Activated B cell treated with CpG ODN at 0.5 μM for 24 hours (primary cell): ENCODE measurements around the gene ITGA6. TPM values are rescaled to one million over a fixed set of nuclear protein-coding genes. Genes with fewer than 3 reads are reported as not detected.
"Not testable (repeated sequence)": the region's sequence is repeated elsewhere in the genome, so short reads cannot be mapped to it uniquely, and the experiment has no call there.

Source experiments
- ATAC-seq: fragments of 200-7000 bp; cut with Tn5 transposase; one replicate; pipeline ENCODE4 v1.10.0; 2021; ENCODE audit warnings: low read depth, mild to moderate bottlenecking, moderate library complexity
- CTCF ChIA-PET: fragments of 350-600 bp; sonication (Branson Sonifier 250); formaldehyde crosslinking; loops from one replicate; lab custom pipeline; 2021; ENCODE audit warnings: antibody characterized with exemption; lab: Charles Lee
- POLR2A ChIA-PET: fragments of 350-600 bp; sonication (Branson Sonifier 250); formaldehyde crosslinking; loops from one replicate; lab custom pipeline; 2021; ENCODE audit warnings: antibody characterized with exemption; lab: Charles Lee
- DNase-seq: peaks from one replicate; pipeline ENCODE4 v3.0.0; 2022
- H3K27ac Mint-ChIP-seq: one replicate; pipeline ENCODE4 v1.8.0; 2020; ENCODE audit warnings: mixed read lengths
- H3K27me3 Mint-ChIP-seq: one replicate; pipeline ENCODE4 v1.8.0; 2021; ENCODE audit warnings: mixed read lengths
- H3K36me3 Mint-ChIP-seq: one replicate; pipeline ENCODE4 v1.8.0; 2021; ENCODE audit warnings: low read depth, mixed read lengths
- H3K4me1 Mint-ChIP-seq: one replicate; pipeline ENCODE4 v1.8.0; 2021; ENCODE audit warnings: mixed read lengths
- H3K4me3 Mint-ChIP-seq: one replicate; pipeline ENCODE4 v1.8.0; 2020; ENCODE audit warnings: mild to moderate bottlenecking, mixed read lengths
- H3K9me3 Mint-ChIP-seq: one replicate; pipeline ENCODE4 v1.8.0; 2020; ENCODE audit warnings: mixed read lengths
- CTCF ChIP-seq: fragments of 200-600 bp; IDR thresholded peaks from one replicate; pipeline ENCODE4 v1.8.0; 2022; ENCODE audit warnings: antibody characterized with exemption, mild to moderate bottlenecking
- intact Hi-C: fragments of 100-400 bp; cut with micrococcal nuclease; formaldehyde crosslinking; loops from one replicate; pipeline ENCODE4 v1.15.1; 2024
- total RNA-seq: library from RNA; stranded (reverse); gene quantifications from 2 replicates; pipeline ENCODE4 v1.2.3, GENCODE V29; 2022

ITGA6 gene
- total RNA-seq, 1 donor from 2014 or later = 0.31 TPM

GRCh38 chr2:172525601-172526000 is 98.2 kb downstream of the ITGA6 start:
- Mint-ChIP-seq H3K36me3 (peaks cover 20% of the 10 kb centered on the region), H3K4me3 (no peak overlapping the region), H3K4me1 (no peaks in the 10 kb centered on the region), H3K27me3 (no peaks in the 10 kb centered on the region), H3K9me3 (peaks cover 25% of the 10 kb centered on the region), H3K27ac (no peak overlapping the region)
- no peak for TF ChIP-seq CTCF
- intact Hi-C loops = no loop called here
- no peak for ATAC-seq
- DNase-seq = no peak
- ChIA-PET POLR2A (no interaction called here), CTCF (no interaction called here)

DNA sequence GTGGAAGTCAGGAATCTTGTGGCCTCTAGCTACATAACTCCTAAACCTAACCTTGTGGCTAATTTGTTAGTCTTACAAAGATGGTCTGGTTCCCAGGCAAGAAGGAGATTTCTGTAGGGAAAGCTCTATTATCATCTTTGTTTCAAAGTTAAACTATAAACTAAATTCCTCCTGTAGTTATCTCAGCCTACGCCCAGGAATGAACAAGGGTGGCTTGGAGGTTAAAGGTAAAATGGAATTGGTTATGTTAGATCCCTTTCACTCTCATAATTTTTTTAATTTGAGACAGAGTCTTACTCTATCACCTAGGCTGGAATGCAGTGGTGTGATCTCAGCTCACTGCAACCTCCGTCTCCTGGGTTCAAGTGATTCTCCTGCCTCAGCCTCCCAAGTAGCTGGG is 103.9 kb downstream of the ITGA6 start:
- intact Hi-C loops = no loop called here
- no peak for TF ChIP-seq CTCF
- Mint-ChIP-seq H3K36me3 (peaks cover 43% of the 10 kb centered on the region), H3K4me3 (no peak overlapping the region), H3K9me3 (peaks cover 38% of the 10 kb centered on the region), H3K4me1 (no peaks in the 10 kb centered on the region), H3K27ac (no peak overlapping the region), H3K27me3 (no peaks in the 10 kb centered on the region)
- ATAC-seq (no peak), DNase-seq (no peak)
- CTCF ChIA-PET = no interaction called here
- POLR2A ChIA-PET = no interaction called here

- POLR2A ChIA-PET, ATAC-seq, H3K27ac Mint-ChIP-seq, intact Hi-C loops, H3K4me1 Mint-ChIP-seq, DNase-seq, CTCF ChIA-PET, H3K27me3 Mint-ChIP-seq, H3K4me3 Mint-ChIP-seq: not testable (repeated sequence)
- Mint-ChIP-seq H3K9me3 (peaks cover 38% of the 10 kb centered on the region), H3K36me3 (peaks cover 48% of the 10 kb centered on the region)
Observed at GRCh38 chr2:172532461-172532860, 105.1 kb downstream of the ITGA6 start.

- Mint-ChIP-seq H3K27me3 (no peaks in the 10 kb centered on the region), H3K4me1 (no peaks in the 10 kb centered on the region), H3K36me3 (peaks cover 48% of the 10 kb centered on the region), H3K4me3 (no peak overlapping the region), H3K27ac (no peak overlapping the region), H3K9me3 (peaks cover 34% of the 10 kb centered on the region)
- DNase-seq (no peak), ATAC-seq (no peak)
- TF ChIP-seq CTCF = no peak
- intact Hi-C loops = no loop called here
- ChIA-PET POLR2A (no interaction called here), CTCF (no interaction called here)
Observed at GRCh38 chr2:172533687-172534086, 106.3 kb downstream of the ITGA6 start.

DNA sequence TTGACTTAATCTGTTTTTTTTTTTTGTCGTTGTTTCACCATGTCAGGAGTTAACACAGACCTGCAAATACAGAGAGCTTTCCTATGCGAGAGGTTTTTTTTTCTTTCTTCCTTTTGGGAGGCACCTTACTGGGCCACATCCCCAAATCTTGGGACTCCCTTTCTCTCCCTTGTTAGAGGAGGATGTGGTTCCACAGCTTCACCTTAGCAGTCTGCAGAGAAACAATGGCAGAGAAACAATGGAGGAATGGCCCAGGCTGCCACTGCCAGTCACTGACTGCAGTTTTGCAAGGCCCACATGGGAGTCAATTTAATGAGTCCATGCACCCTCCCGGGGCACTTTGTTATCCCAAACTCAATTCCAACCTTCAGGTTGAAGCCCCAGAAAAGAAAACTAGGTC is 107.7 kb downstream of the ITGA6 start:
- intact Hi-C loops = no loop called here
- ChIA-PET POLR2A (no interaction called here), CTCF (no interaction called here)
- Mint-ChIP-seq H3K27ac (no peak overlapping the region), H3K4me3 (no peak overlapping the region), H3K4me1 (no peaks in the 10 kb centered on the region), H3K9me3 (peaks cover 32% of the 10 kb centered on the region), H3K36me3 (peaks cover 41% of the 10 kb centered on the region), H3K27me3 (no peaks in the 10 kb centered on the region)
- TF ChIP-seq CTCF = no peak
- no peak for ATAC-seq
- no peak for DNase-seq

- CTCF ChIA-PET, DNase-seq, H3K27me3 Mint-ChIP-seq, H3K4me1 Mint-ChIP-seq, ATAC-seq, POLR2A ChIA-PET, intact Hi-C loops, H3K27ac Mint-ChIP-seq, H3K4me3 Mint-ChIP-seq: not testable (repeated sequence)
- Mint-ChIP-seq H3K36me3 (peaks cover 37% of the 10 kb centered on the region), H3K9me3 (peaks cover 29% of the 10 kb centered on the region)
Observed at GRCh38 chr2:172537851-172538250, 110.5 kb downstream of the ITGA6 start.
